ENCODE measurements around the gene SOX12.
A peak's percentile ranks its signal among the peaks of the same experiment; 100 is the strongest.

Gene SOX12

DNA sequence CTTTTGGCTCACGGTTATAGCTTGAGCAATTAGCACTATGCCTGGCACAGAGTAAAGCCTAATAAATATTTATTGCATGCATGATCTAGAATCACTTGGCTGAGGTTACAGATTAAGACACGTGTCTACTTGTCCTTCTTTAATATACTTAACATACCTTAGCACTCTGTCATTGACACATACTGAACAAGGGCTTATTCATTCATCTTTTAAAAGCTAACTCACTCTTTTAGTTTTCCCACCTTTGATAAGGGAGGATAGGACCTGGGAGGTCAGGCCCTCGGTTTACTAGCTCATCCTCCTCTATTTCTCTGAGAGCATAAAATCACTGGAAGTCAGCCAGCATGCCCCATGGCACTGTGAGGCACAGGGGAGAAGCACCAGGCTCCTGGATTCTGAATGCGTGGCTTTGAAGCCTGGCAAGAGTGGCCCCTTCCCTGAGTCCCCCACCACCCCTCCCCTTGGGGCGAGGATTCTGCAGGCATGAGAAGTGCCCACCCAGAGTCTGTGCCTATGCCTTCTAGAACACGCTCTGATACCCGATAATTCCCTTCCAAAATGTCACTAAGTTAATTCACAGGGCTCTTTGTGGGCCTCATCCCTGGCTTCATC lies 16.8 kb upstream of the SOX12 start:
- TF ChIP-seq POLR2AphosphoS5 (IDR thresholded peaks at IDR 0.05; ENCODE audit: low read depth, low read length) (no peak), POLR2A (IDR thresholded peaks at IDR 0.05; ENCODE audit: low read depth, low read length) (no peak), TAF1 (IDR thresholded peaks at IDR 0.05; ENCODE audit: borderline replicate concordance, low read depth, low read length) (no peak)
- no peak for DNase-seq (ENCODE audit: insufficient read length)
- no peak for FAIRE-seq

- TF ChIP-seq TAF1 (IDR thresholded peaks at IDR 0.05; ENCODE audit: borderline replicate concordance, low read depth, low read length) (no peak), POLR2AphosphoS5 (IDR thresholded peaks at IDR 0.05; ENCODE audit: low read depth, low read length) (no peak), POLR2A (IDR thresholded peaks at IDR 0.05; ENCODE audit: low read depth, low read length) (no peak)
- DNase-seq (ENCODE audit: insufficient read length) (no peak), FAIRE-seq (peak; percentile 73)
Observed at GRCh38 chr20:309306-309840, 16.0 kb upstream of the SOX12 start.

DNA sequence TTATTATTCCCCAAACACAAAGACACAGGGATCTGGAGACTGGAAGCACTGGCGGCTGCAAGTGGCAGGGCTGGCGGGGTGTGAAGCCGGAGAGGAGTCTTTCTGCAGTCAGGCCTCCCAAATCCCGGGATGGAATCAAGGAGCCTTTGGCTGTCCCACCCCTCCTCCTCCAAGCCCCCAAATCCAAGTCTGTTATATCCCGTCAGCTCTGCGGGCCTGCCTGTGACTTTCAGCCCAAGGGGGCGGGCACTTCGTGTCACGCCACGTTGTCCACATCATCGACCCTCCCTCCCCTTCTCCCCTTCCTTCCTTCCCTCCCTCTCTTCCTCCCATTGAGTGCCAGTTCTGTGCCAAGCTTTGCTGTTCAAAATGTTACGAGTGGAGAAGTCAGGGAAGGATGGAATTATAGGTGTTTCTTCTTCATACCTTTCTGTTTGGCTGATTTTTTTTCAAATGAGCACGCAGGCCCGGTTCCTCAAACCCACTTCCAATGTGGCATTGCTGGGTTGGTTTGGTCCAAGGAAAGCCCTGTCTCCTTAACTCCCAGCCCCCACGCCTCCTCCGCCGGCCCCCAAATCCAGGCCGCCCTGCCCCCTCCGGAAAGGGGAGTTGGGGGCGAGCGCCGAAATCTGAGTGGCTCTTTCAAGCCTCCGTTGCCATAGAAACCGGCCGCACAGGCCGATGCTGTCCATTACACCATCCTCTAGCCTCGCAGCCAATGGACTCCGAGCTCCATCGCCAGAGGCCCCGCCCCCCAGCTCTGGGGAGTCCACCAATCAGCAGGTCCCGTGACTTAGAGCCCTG lies 15.3 kb upstream of the SOX12 start:
- no peak for TF ChIP-seq POLR2AphosphoS5 (IDR thresholded peaks at IDR 0.05; ENCODE audit: low read depth, low read length)
- FAIRE-seq: peak; percentile 89
- DNase-seq (ENCODE audit: insufficient read length): peak; percentile 95

DNA sequence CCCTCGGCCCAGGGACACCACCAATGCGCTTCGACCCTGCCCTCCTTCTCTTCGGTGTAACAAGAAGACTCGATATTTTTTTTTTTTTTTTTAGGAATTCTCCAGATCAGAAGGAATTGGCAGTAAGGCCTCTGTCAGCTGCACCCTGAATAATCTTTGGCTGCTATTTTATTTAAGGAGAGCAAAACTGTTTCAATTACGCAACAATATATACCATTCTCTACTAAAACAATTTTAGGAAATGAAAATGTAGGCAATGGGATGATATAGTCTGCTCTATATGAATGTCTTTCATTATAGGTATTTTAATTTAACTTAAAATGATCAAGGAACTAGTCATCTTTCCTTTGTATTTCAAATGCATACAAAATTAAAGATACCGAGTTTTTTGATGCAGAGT lies 14.7 kb upstream of the SOX12 start:
- FAIRE-seq: no peak

DNA sequence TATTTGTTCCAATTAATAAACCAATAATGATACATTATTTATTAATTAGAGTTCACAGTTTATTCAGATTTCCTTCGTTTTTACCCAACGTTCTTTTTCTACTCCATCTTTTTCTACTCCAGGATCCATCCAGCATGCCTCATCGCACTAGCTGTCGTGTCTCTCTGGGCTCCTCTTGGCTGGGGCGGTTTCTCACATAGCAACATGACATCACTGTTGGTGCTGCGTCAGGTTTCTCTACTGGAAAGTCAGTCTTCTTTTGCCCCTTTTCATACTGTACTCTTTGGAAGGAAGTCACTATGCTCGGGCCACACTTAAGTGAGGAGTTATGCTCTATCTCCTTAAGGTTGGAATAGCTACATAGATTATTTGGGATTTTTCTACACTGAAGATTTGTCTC lies 13.7 kb upstream of the SOX12 start:
- FAIRE-seq (no peak), DNase-seq (ENCODE audit: insufficient read length) (no peak)
- TF ChIP-seq POLR2A (IDR thresholded peaks at IDR 0.05; ENCODE audit: low read depth, low read length): no peak
- TF ChIP-seq POLR2AphosphoS5 (IDR thresholded peaks at IDR 0.05; ENCODE audit: low read depth, low read length): no peak
- TF ChIP-seq TAF1 (IDR thresholded peaks at IDR 0.05; ENCODE audit: borderline replicate concordance, low read depth, low read length): no peak

More for the DNA sequence above, 14.7 kb upstream of the SOX12 start:
- TF ChIP-seq POLR2A (IDR thresholded peaks at IDR 0.05; ENCODE audit: low read depth, low read length) (no peak), TAF1 (IDR thresholded peaks at IDR 0.05; ENCODE audit: borderline replicate concordance, low read depth, low read length) (no peak), POLR2AphosphoS5 (IDR thresholded peaks at IDR 0.05; ENCODE audit: low read depth, low read length) (no peak)
- DNase-seq (ENCODE audit: insufficient read length): no peak

DNA sequence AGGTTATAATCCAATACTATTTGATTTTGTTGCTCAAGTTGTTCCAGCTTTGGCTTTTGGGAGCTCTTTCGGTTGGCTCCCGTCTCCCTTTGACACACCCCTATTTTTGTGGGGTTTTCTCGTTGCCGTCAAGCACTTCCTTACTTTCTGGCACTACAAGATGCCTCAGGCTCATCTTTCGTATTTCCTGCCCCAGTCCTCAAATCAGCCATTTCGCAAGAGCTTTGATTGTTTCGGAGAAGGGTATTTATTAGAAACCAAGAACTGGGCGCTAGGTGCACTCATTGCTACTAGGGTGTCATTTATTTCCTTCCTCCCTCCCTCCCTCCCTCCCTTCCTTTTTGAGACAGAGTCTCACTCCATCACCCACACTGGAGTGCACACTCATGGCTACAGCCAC lies 13.3 kb upstream of the SOX12 start:
- TF ChIP-seq TAF1 (IDR thresholded peaks at IDR 0.05; ENCODE audit: borderline replicate concordance, low read depth, low read length) (no peak), POLR2A (IDR thresholded peaks at IDR 0.05; ENCODE audit: low read depth, low read length) (no peak), POLR2AphosphoS5 (IDR thresholded peaks at IDR 0.05; ENCODE audit: low read depth, low read length) (no peak)
- FAIRE-seq (no peak), DNase-seq (ENCODE audit: insufficient read length) (no peak)

- DNase-seq (ENCODE audit: insufficient read length): no peak
- FAIRE-seq: no peak
- TF ChIP-seq POLR2AphosphoS5 (IDR thresholded peaks at IDR 0.05; ENCODE audit: low read depth, low read length): no peak
- TF ChIP-seq TAF1 (IDR thresholded peaks at IDR 0.05; ENCODE audit: borderline replicate concordance, low read depth, low read length): no peak
- TF ChIP-seq POLR2A (IDR thresholded peaks at IDR 0.05; ENCODE audit: low read depth, low read length): no peak
Observed at GRCh38 chr20:312866-313265, 12.5 kb upstream of the SOX12 start.

- no peak for FAIRE-seq
- TF ChIP-seq POLR2AphosphoS5 (IDR thresholded peaks at IDR 0.05; ENCODE audit: low read depth, low read length): no peak
- no peak for TF ChIP-seq TAF1 (IDR thresholded peaks at IDR 0.05; ENCODE audit: borderline replicate concordance, low read depth, low read length)
- no peak for TF ChIP-seq POLR2A (IDR thresholded peaks at IDR 0.05; ENCODE audit: low read depth, low read length)
- no peak for DNase-seq (ENCODE audit: insufficient read length)
Observed at GRCh38 chr20:313402-313801, 11.9 kb upstream of the SOX12 start.

GRCh38 chr20:313948-314347 lies 11.4 kb upstream of the SOX12 start:
- peak; percentile 5 for FAIRE-seq
- TF ChIP-seq POLR2A (IDR thresholded peaks at IDR 0.05; ENCODE audit: low read depth, low read length) (no peak), POLR2AphosphoS5 (IDR thresholded peaks at IDR 0.05; ENCODE audit: low read depth, low read length) (no peak), TAF1 (IDR thresholded peaks at IDR 0.05; ENCODE audit: borderline replicate concordance, low read depth, low read length) (no peak)
- no peak for DNase-seq (ENCODE audit: insufficient read length)

DNA sequence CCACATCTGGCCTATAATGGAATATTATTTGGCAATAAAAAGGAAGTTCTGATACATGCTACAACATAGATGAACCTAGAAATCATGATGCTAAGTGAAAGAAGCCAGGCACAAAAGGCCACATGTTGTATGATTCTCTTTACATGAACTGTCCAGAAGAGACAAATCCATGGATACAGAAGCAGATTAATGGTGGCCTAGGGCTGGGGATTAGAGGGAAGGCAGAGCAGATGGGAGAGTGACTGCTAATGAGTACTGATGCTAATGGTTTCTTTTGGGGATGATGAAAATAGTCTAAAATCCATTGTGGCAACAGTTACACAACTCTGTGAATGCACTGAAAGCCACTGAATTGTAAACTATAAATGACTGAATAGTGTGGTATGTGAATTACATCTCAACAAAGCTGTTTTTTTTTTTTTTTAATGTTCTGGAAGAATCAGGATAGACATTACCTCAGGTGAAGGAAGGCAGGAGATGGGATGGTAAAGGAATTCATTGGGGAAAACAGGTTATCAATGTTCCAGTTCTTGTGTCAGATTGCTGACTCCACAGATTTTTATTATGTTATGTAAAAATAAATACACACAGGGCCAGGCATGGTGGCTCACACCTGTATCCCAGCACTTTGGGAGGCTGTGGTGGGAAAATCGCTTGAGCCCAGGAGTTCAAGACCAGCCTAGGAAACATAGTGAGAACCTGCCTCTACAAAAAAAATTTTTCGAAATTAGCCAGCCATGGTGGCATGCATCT lies 8.9 kb upstream of the SOX12 start:
- TF ChIP-seq TAF1 (IDR thresholded peaks at IDR 0.05; ENCODE audit: borderline replicate concordance, low read depth, low read length) (no peak), POLR2A (IDR thresholded peaks at IDR 0.05; ENCODE audit: low read depth, low read length) (no peak)

GRCh38 chr20:324177-325044 lies 941 bp upstream of the SOX12 start:
- TF ChIP-seq TAF1 (IDR thresholded peaks at IDR 0.05; ENCODE audit: borderline replicate concordance, low read depth, low read length) (no peak), POLR2A (IDR thresholded peaks at IDR 0.05; ENCODE audit: low read depth, low read length) (peak; percentile 75; the same call in 1 of the 2 replicates), POLR2AphosphoS5 (IDR thresholded peaks at IDR 0.05; ENCODE audit: low read depth, low read length) (peak; percentile 37)
- FAIRE-seq: peak; percentile 92

More for the DNA sequence above, 8.9 kb upstream of the SOX12 start:
- no peak for DNase-seq (ENCODE audit: insufficient read length)
- FAIRE-seq: no peak

More at GRCh38 chr20:324177-325044, 941 bp upstream of the SOX12 start:
- peak; percentile 83 for DNase-seq (ENCODE audit: insufficient read length)
